ENCODE results near the gene SCAF8.

DNA sequence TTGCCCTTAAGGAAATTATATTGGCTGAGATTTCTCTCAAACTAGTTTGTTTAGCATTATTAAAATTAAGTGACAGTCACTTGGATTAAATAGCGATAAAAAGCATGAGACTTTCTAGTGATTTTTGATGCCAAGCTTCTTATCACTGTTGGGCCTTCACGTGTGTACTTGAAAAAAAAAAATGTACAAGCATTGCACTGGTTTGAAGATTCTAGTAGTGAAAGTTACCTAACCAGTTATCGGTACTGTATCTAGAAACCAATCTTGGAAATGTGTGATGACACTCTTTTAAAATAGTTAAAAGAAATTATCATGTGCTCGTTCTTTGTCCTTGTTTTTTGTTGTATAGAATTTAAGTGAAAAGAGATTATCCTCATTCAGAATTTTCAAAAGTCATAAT lies 102.1 kb downstream of the SCAF8 start:
- TF ChIP-seq CTCF (IDR thresholded peaks at IDR 0.05; ENCODE audit: poor library complexity), result no peak
- TF ChIP-seq EZH2phosphoT487 (IDR thresholded peaks at IDR 0.05; ENCODE audit: low read depth, severe bottlenecking, unreplicated experiment), result no peak

Measured in hepatocyte (in vitro differentiated cells).